ENCODE data around the gene SUGCT. TPM values are rescaled to one million over a fixed set of nuclear protein-coding genes. Genes with fewer than 3 reads are reported as not detected.

SUGCT gene
- total and polyA plus RNA-seq, 3 donors from 2014 or later = 7.1 to 9.8 (median 8.1) TPM

- no peak for TF ChIP-seq CTCF (IDR thresholded peaks at IDR 0.05)
- TF ChIP-seq POLR2A (IDR thresholded peaks at IDR 0.05) = no peak
- Histone ChIP-seq H3K27ac (no peak overlapping the region), H3K4me1 (no peaks in the 10 kb centered on the region), H3K27me3 (no peaks in the 10 kb centered on the region), H3K9me3 (no peaks in the 10 kb centered on the region), H3K36me3 (ENCODE audit: low read depth, missing control alignments) (no peaks in the 10 kb centered on the region), H3K4me3 (no peak overlapping the region)
- intact Hi-C loops (cut with DNase I; ENCODE audit: low total_unique reads) = no loop called here
- 90 to 91% methylated on average over 5 of the region's 5 CpGs for WGBS, 2 donors
- DNase-seq = no peak
Measured at GRCh38 chr7:40457776-40458480, 323.1 kb downstream of the SUGCT start.

GRCh38 chr7:40463446-40463845, 328.6 kb downstream of the SUGCT start:
- intact Hi-C loops (cut with DNase I; ENCODE audit: low total_unique reads) = no loop called here
- Histone ChIP-seq H3K9me3 (no peaks in the 10 kb centered on the region), H3K27me3 (no peaks in the 10 kb centered on the region), H3K4me1 (no peaks in the 10 kb centered on the region), H3K4me3 (no peak overlapping the region), H3K27ac (no peak overlapping the region), H3K36me3 (ENCODE audit: low read depth, missing control alignments) (no peaks in the 10 kb centered on the region)
- no peak for DNase-seq
- TF ChIP-seq CTCF (IDR thresholded peaks at IDR 0.05) (no peak), POLR2A (IDR thresholded peaks at IDR 0.05) (no peak)
- WGBS, 2 donors = 72% methylated on average over 4 of the region's 4 CpGs

GRCh38 chr7:40468891-40469864, 334.4 kb downstream of the SUGCT start:
- DNase-seq = no peak
- Histone ChIP-seq H3K27ac (no peak overlapping the region), H3K4me1 (no peaks in the 10 kb centered on the region), H3K27me3 (no peaks in the 10 kb centered on the region), H3K36me3 (ENCODE audit: low read depth, missing control alignments) (no peaks in the 10 kb centered on the region), H3K9me3 (no peaks in the 10 kb centered on the region), H3K4me3 (no peak overlapping the region)
- 65 to 69% methylated on average over 4 of the region's 4 CpGs for WGBS, 2 donors
- intact Hi-C loops (cut with DNase I; ENCODE audit: low total_unique reads) = no loop called here
- no peak for TF ChIP-seq CTCF (IDR thresholded peaks at IDR 0.05)
- no peak for TF ChIP-seq POLR2A (IDR thresholded peaks at IDR 0.05)

GRCh38 chr7:40470091-40470592, 335.3 kb downstream of the SUGCT start:
- intact Hi-C loops (cut with DNase I; ENCODE audit: low total_unique reads) = no loop called here
- 87 to 88% methylated on average over 6 of the region's 6 CpGs for WGBS, 2 donors
- no peaks in the 10 kb centered on the region for H3K27me3 ChIP-seq
- TF ChIP-seq CTCF (IDR thresholded peaks at IDR 0.05) (no peak), POLR2A (IDR thresholded peaks at IDR 0.05) (no peak)
- no peak overlapping the region for H3K4me3 ChIP-seq
- H3K36me3 ChIP-seq (ENCODE audit: low read depth, missing control alignments) = no peaks in the 10 kb centered on the region
- H3K4me1 ChIP-seq = no peaks in the 10 kb centered on the region
- H3K27ac ChIP-seq = no peak overlapping the region
- no peak for DNase-seq
- no peaks in the 10 kb centered on the region for H3K9me3 ChIP-seq
